Mucosa of rectum (tissue), 2 donors: Measurements from ENCODE around the gene AFDN.
A peak's percentile ranks its signal among the peaks of the same experiment; 100 is the strongest.

ENCODE experiments used
- H3K27ac ChIP-seq, 2 donors: one replicate each; pipeline ENCODE4 v1.7.0; 2013; ENCODE audit warnings: inconsistent platforms in 2 of 2, low read depth in 2 of 2, low read length in 2 of 2
- H3K27me3 ChIP-seq, 2 donors: one replicate each; pipeline ENCODE4 v1.7.0; 2013; ENCODE audit warnings: low read length in 2 of 2; ENCODE audit not compliant: control insufficient read depth in 2 of 2, insufficient read depth in 2 of 2
- H3K36me3 ChIP-seq, 2 donors: one replicate each; pipeline ENCODE4 v1.7.0; 2013; ENCODE audit warnings: low read length in 2 of 2; ENCODE audit not compliant: control insufficient read depth in 2 of 2, insufficient read depth in 2 of 2
- H3K4me1 ChIP-seq, 2 donors: one replicate each; pipeline ENCODE4 v1.7.0; 2013; ENCODE audit warnings: low read length in 2 of 2, mild to moderate bottlenecking in 1 of 2; ENCODE audit not compliant: control insufficient read depth in 2 of 2, insufficient read depth in 2 of 2
- H3K4me3 ChIP-seq, 2 donors: one replicate each; pipeline ENCODE4 v1.7.0; 2013; ENCODE audit warnings: low read length in 2 of 2
- H3K9ac ChIP-seq, 2 donors: one replicate each; pipeline ENCODE4 v1.7.0; 2013; ENCODE audit warnings: low read length in 2 of 2, low read depth in 1 of 2, mild to moderate bottlenecking in 1 of 2
- H3K9me3 ChIP-seq, 2 donors: one replicate each; pipeline ENCODE4 v1.7.0; 2013; ENCODE audit warnings: low read length in 2 of 2; ENCODE audit not compliant: control insufficient read depth in 2 of 2
- donor health status: healthy.
- donor health status: Normal muscosa, but diverticular disease.

AFDN gene

GRCh38 chr6:167894965-167895364, 68.3 kb downstream of the AFDN start:
- Histone ChIP-seq H3K36me3 (peaks cover 35 to 38% of the 10 kb centered on the region in 2 donors), H3K9ac (no peak overlapping the region), H3K4me3 (no peak overlapping the region), H3K27me3 (no peaks in the 10 kb centered on the region), H3K4me1 (no peaks in the 10 kb centered on the region), H3K9me3 (no peaks in the 10 kb centered on the region), H3K27ac (no peak overlapping the region)

GRCh38 chr6:167896648-167897047, 69.9 kb downstream of the AFDN start:
- Histone ChIP-seq H3K4me1 (no peaks in the 10 kb centered on the region), H3K36me3 (peaks cover 26 to 33% of the 10 kb centered on the region in 2 donors), H3K27me3 (no peaks in the 10 kb centered on the region), H3K27ac (no peak overlapping the region), H3K9me3 (no peaks in the 10 kb centered on the region), H3K4me3 (no peak overlapping the region), H3K9ac (no peak overlapping the region)

- no peaks in the 10 kb centered on the region for H3K27me3 ChIP-seq
- H3K9me3 ChIP-seq: no peaks in the 10 kb centered on the region
- H3K27ac ChIP-seq: no peak overlapping the region
- H3K36me3 ChIP-seq: peaks cover 27 to 33% of the 10 kb centered on the region in 2 donors
- H3K4me3 ChIP-seq: no peak overlapping the region
- H3K9ac ChIP-seq: no peak overlapping the region
- no peaks in the 10 kb centered on the region for H3K4me1 ChIP-seq
These were observed 72.1 kb downstream of the AFDN start for GRCh38 chr6:167898673-167899311.

- Histone ChIP-seq H3K27me3 (no peaks in the 10 kb centered on the region), H3K4me3 (no peak overlapping the region), H3K27ac (no peak overlapping the region), H3K9ac (no peak overlapping the region), H3K4me1 (no peaks in the 10 kb centered on the region), H3K9me3 (no peaks in the 10 kb centered on the region), H3K36me3 (peaks cover 28% of the 10 kb centered on the region in 2 donors)
These were observed 78.1 kb downstream of the AFDN start for GRCh38 chr6:167904791-167905190.

GRCh38 chr6:167906899-167907298, 80.2 kb downstream of the AFDN start:
- Histone ChIP-seq H3K4me3 (peak overlapping the region; percentile 34 to 44), H3K4me1 (no peaks in the 10 kb centered on the region), H3K9ac (peak overlapping the region in 1 of 2 donors; percentile 53), H3K27ac (peak overlapping the region; percentile 66 to 84), H3K36me3 (peaks cover 31 to 39% of the 10 kb centered on the region in 2 donors), H3K27me3 (no peaks in the 10 kb centered on the region), H3K9me3 (no peaks in the 10 kb centered on the region)

- H3K27ac ChIP-seq: peak overlapping the region in 1 of 2 donors; percentile 84
- H3K27me3 ChIP-seq: no peaks in the 10 kb centered on the region
- no peak overlapping the region for H3K9ac ChIP-seq
- H3K36me3 ChIP-seq: peaks cover 25 to 35% of the 10 kb centered on the region in 2 donors
- H3K9me3 ChIP-seq: no peaks in the 10 kb centered on the region
- no peaks in the 10 kb centered on the region for H3K4me1 ChIP-seq
- H3K4me3 ChIP-seq: no peak overlapping the region
These were observed 81.3 kb downstream of the AFDN start for GRCh38 chr6:167907837-167908681.

GRCh38 chr6:167910007-167910406, 83.3 kb downstream of the AFDN start:
- peaks cover 24 to 33% of the 10 kb centered on the region in 2 donors for H3K36me3 ChIP-seq
- H3K9ac ChIP-seq: no peak overlapping the region
- H3K27ac ChIP-seq: no peak overlapping the region
- no peak overlapping the region for H3K4me3 ChIP-seq
- H3K4me1 ChIP-seq: no peaks in the 10 kb centered on the region
- no peaks in the 10 kb centered on the region for H3K9me3 ChIP-seq
- no peaks in the 10 kb centered on the region for H3K27me3 ChIP-seq

- H3K27ac ChIP-seq: no peak overlapping the region
- peaks cover 26 to 34% of the 10 kb centered on the region in 2 donors for H3K36me3 ChIP-seq
- no peaks in the 10 kb centered on the region for H3K4me1 ChIP-seq
- H3K4me3 ChIP-seq: no peak overlapping the region
- H3K9ac ChIP-seq: no peak overlapping the region
- no peaks in the 10 kb centered on the region for H3K9me3 ChIP-seq
- no peaks in the 10 kb centered on the region for H3K27me3 ChIP-seq
These were observed 83.9 kb downstream of the AFDN start for GRCh38 chr6:167910652-167911051.

- H3K36me3 ChIP-seq: peaks cover 38 to 44% of the 10 kb centered on the region in 2 donors
- no peak overlapping the region for H3K9ac ChIP-seq
- H3K27me3 ChIP-seq: no peaks in the 10 kb centered on the region
- H3K4me3 ChIP-seq: no peak overlapping the region
- H3K4me1 ChIP-seq: no peaks in the 10 kb centered on the region
- H3K9me3 ChIP-seq: no peaks in the 10 kb centered on the region
- no peak overlapping the region for H3K27ac ChIP-seq
These were observed 85.8 kb downstream of the AFDN start for GRCh38 chr6:167912494-167912893.

- Histone ChIP-seq H3K27ac (no peak overlapping the region), H3K9me3 (no peaks in the 10 kb centered on the region), H3K27me3 (no peaks in the 10 kb centered on the region), H3K36me3 (peaks cover 48 to 53% of the 10 kb centered on the region in 2 donors), H3K9ac (no peak overlapping the region), H3K4me1 (no peaks in the 10 kb centered on the region), H3K4me3 (no peak overlapping the region)
These were observed 87.0 kb downstream of the AFDN start for GRCh38 chr6:167913699-167914098.
